T-helper 22 cell (primary cell): Measurements from ENCODE around the gene FAM83C.

Experiments used
- DNase-seq: peaks from one replicate; pipeline ENCODE4 v3.0.0-alpha.2; 2020; ENCODE audit warnings: low read depth

FAM83C gene

GRCh38 chr20:35291654-35292503 is at the start of gene FAM83C:
FAM83C (minus strand) TSS chr20:35292425; CDS start chr20:35292304, 121 bp downstream.
- no peak for DNase-seq

GRCh38 chr20:35341366-35342028 is 49.3 kb upstream of the FAM83C start:
- DNase-seq: no peak

GRCh38 chr20:35340436-35340835 is 48.2 kb upstream of the FAM83C start:
- DNase-seq: no peak

- no peak for DNase-seq
These were observed 47.4 kb upstream of the FAM83C start for GRCh38 chr20:35339636-35340035.

- no peak for DNase-seq
These were observed 46.8 kb upstream of the FAM83C start for GRCh38 chr20:35339007-35339406.

- DNase-seq: no peak
These were observed 42.3 kb upstream of the FAM83C start for GRCh38 chr20:35334311-35335101.

GRCh38 chr20:35333606-35334005 is 41.4 kb upstream of the FAM83C start:
- no peak for DNase-seq

- no peak for DNase-seq
These were observed 40.4 kb upstream of the FAM83C start for GRCh38 chr20:35332540-35333200.

- no peak for DNase-seq
These were observed 37.4 kb upstream of the FAM83C start for GRCh38 chr20:35329435-35330139.

GRCh38 chr20:35328689-35329088 is 36.5 kb upstream of the FAM83C start:
- no peak for DNase-seq

GRCh38 chr20:35328095-35328685 is 36.0 kb upstream of the FAM83C start:
- DNase-seq: no peak

- no peak for DNase-seq
These were observed 35.1 kb upstream of the FAM83C start for GRCh38 chr20:35327074-35327976.

- no peak for DNase-seq
These were observed 34.5 kb upstream of the FAM83C start for GRCh38 chr20:35326740-35327073.

GRCh38 chr20:35326021-35326739 is 34.0 kb upstream of the FAM83C start:
- no peak for DNase-seq

- DNase-seq: no peak
These were observed 33.2 kb upstream of the FAM83C start for GRCh38 chr20:35325401-35325800.

- DNase-seq: no peak
These were observed 28.3 kb upstream of the FAM83C start for GRCh38 chr20:35320396-35321126.

GRCh38 chr20:35319871-35320197 is 27.6 kb upstream of the FAM83C start:
- DNase-seq: no peak

- no peak for DNase-seq
These were observed 27.1 kb upstream of the FAM83C start for GRCh38 chr20:35319192-35319870.
